Ascending aorta (tissue), 2 donors: Measurements from ENCODE around the gene INPP5A. TPM values are rescaled to one million over a fixed set of nuclear protein-coding genes. Genes with fewer than 3 reads are reported as not detected.

Experiments used
- DNase-seq, 2 donors: peaks; one replicate each; pipeline ENCODE4 v3.0.0-alpha.2; 2019; ENCODE audit warnings: low spot score in 2 of 2
- H3K27ac ChIP-seq, 2 donors: fragments of 200-600 bp; sonication (generic); one replicate each; pipeline ENCODE4 v1.5.1; 2016 to 2017; ENCODE audit warnings: mild to moderate bottlenecking in 1 of 2
- H3K27me3 ChIP-seq: fragments of 200-600 bp; sonication (generic); one replicate; pipeline ENCODE4 v1.5.1; 2017
- H3K36me3 ChIP-seq, 2 donors: fragments of 200-600 bp; sonication (generic); one replicate each; pipeline ENCODE4 v1.5.1; 2016
- H3K4me1 ChIP-seq, 2 donors: fragments of 200-600 bp; sonication (generic); one replicate each; pipeline ENCODE4 v1.5.1; 2016 to 2017; ENCODE audit warnings: mild to moderate bottlenecking in 1 of 2
- H3K4me3 ChIP-seq, 2 donors: fragments of 200-600 bp; sonication (generic); one replicate each; pipeline ENCODE4 v1.5.1; 2016 to 2017; ENCODE audit warnings: mild to moderate bottlenecking in 1 of 2
- H3K9me3 ChIP-seq, 2 donors: fragments of 200-600 bp; sonication (generic); one replicate each; pipeline ENCODE4 v1.5.1; 2016
- intact Hi-C: fragments of 100-400 bp; cut with DNase I; formaldehyde crosslinking; loops from one replicate; pipeline ENCODE4 v1.15.1; 2023
- total RNA-seq: library from RNA; depleted of rRNA; stranded (reverse); fragments of >200 nt; gene quantifications from one replicate; pipeline ENCODE4 v1.1.0, GENCODE V29; 2016
- TF ChIP-seq, protein P1 (sequence below), 3 experiments: fragments of 200-600 bp in 2 of 3; fragments of 450-650 bp in 1 of 3; sonication (generic) in 2 of 3; IDR thresholded peaks; one replicate each; pipeline ENCODE4 v1.5.1; 2016 to 2019; ENCODE audit warnings: antibody characterized with exemption in 3 of 3, mild to moderate bottlenecking in 1 of 3, moderate library complexity in 1 of 3

Gene INPP5A
- total RNA-seq, 1 donor from 2014 or later = 81.2 TPM

DNA sequence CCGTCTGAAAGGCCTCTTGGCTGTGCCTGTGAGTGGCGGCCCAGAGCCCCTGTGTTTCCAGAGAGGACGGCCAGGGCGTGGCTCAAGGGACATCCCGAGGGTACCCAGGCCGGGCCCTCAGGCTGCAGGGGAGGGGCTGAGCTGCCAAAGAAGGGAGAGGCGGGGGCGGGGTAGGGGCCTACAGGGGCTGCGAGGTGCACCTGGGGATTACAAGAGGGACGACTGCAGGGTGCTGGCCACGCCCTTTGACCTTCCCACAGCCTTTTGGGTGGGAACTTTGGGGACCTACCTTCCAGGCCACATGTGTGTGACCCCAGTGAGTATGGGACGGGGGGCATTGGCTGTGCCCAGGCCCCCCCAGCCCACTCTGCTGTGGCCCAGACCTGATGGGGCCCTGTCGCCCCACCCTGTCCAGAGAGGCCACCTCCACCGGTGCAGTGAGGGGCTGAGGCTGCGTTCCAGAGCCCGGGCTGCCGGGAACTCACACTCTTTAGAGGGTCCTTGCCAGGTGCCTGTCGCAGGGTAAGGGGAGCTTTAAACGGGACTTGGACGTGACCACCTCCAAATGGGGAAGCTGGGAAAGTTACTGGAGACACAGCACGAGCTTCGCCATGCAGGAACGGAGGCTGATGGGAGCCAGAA, 267.3 kb downstream of the INPP5A start:
- intact Hi-C loops = no loop called here
- peaks cover 0 to 7% of the 10 kb centered on the region in 2 donors for H3K9me3 ChIP-seq

DNA sequence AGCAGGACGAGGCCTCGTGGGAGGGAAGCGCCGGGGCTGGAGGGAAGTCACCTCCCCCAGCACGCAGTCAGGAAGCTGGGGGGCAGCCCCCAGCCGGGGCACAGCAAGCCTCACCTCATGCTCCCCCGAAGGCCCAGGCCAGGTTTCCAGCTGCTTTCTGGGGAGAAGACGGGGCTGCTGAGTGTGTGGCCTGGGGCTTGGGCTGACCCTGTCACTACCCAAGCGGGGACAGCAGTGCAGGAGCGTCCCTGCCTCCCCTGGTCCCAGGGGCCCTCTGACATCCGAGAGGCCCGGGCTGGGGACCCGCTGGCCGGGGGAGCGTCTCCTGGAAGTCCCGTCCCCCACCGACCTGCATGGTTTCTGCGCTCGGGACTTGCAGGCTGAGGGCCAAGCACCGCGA, 268.0 kb downstream of the INPP5A start:
- no peak for DNase-seq
- H3K4me3 ChIP-seq = no peak overlapping the region
- no peak overlapping the region for H3K27ac ChIP-seq
- intact Hi-C loops = no loop called here
- peaks cover 0 to 7% of the 10 kb centered on the region in 2 donors for H3K9me3 ChIP-seq
- no peaks in the 10 kb centered on the region for H3K4me1 ChIP-seq
- TF ChIP-seq, protein P1, sequence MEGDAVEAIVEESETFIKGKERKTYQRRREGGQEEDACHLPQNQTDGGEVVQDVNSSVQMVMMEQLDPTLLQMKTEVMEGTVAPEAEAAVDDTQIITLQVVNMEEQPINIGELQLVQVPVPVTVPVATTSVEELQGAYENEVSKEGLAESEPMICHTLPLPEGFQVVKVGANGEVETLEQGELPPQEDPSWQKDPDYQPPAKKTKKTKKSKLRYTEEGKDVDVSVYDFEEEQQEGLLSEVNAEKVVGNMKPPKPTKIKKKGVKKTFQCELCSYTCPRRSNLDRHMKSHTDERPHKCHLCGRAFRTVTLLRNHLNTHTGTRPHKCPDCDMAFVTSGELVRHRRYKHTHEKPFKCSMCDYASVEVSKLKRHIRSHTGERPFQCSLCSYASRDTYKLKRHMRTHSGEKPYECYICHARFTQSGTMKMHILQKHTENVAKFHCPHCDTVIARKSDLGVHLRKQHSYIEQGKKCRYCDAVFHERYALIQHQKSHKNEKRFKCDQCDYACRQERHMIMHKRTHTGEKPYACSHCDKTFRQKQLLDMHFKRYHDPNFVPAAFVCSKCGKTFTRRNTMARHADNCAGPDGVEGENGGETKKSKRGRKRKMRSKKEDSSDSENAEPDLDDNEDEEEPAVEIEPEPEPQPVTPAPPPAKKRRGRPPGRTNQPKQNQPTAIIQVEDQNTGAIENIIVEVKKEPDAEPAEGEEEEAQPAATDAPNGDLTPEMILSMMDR (IDR thresholded peaks at IDR 0.05) = no peak
- no peaks in the 10 kb centered on the region for H3K36me3 ChIP-seq
- H3K27me3 ChIP-seq = no peaks in the 10 kb centered on the region

More for the DNA sequence above, 267.3 kb downstream of the INPP5A start:
- no peak for DNase-seq
- Histone ChIP-seq H3K4me1 (no peaks in the 10 kb centered on the region), H3K27me3 (no peaks in the 10 kb centered on the region), H3K4me3 (no peak overlapping the region), H3K27ac (no peak overlapping the region), H3K36me3 (no peaks in the 10 kb centered on the region)
- TF ChIP-seq, protein P1 (IDR thresholded peaks at IDR 0.05) = no peak

DNA sequence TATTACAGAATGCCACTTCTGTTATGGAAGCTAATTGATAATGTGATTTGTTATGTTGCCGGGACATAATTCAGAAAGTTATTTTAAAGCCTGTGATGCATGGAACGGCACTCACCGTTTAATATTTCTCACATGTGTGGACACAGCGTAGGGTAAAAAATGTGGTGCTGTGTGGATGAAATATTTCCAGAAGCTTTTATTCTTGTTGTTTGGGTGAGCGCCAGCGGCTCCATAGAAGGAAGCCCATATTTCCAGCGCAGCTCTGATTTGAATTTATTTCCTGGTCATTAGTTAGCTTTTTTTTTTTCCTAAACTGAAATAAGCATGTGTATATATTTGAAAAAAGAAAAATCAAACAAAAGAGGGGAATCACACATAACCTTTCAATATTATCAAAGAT, 268.5 kb downstream of the INPP5A start:
- Histone ChIP-seq H3K36me3 (no peaks in the 10 kb centered on the region), H3K27ac (no peak overlapping the region), H3K9me3 (peaks cover 0 to 7% of the 10 kb centered on the region in 2 donors), H3K4me1 (no peaks in the 10 kb centered on the region), H3K27me3 (no peaks in the 10 kb centered on the region), H3K4me3 (no peak overlapping the region)
- DNase-seq = no peak
- TF ChIP-seq, protein P1 (IDR thresholded peaks at IDR 0.05) = no peak
- intact Hi-C loops = no loop called here

DNA sequence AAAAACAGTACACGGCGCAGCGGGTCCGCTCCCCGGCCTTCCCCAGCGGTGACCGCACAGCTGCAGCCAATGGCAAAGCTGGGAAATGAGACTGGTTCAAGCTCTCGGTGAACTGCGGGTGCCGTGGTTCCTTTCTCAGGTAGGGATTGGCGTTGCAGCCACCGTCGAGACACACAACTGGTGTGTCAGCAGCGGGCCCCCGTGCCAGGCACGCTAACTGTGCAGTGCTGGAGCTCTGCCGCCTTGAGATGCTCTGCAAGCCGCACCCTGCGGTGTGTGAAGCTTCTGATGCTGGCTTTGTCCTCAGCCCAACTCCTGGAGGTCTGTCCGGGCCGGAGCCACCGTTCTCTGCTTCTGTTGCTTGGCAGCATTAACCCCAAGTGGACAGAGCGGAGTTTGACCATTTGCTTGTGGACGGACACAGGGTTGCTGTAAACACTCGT, 269.0 kb downstream of the INPP5A start:
- Histone ChIP-seq H3K27ac (no peak overlapping the region), H3K27me3 (no peaks in the 10 kb centered on the region), H3K9me3 (peaks cover 0 to 6% of the 10 kb centered on the region in 2 donors), H3K4me1 (no peaks in the 10 kb centered on the region), H3K4me3 (no peak overlapping the region), H3K36me3 (no peaks in the 10 kb centered on the region)
- TF ChIP-seq, protein P1 (IDR thresholded peaks at IDR 0.05) = no peak
- intact Hi-C loops = no loop called here
- DNase-seq = no peak

DNA sequence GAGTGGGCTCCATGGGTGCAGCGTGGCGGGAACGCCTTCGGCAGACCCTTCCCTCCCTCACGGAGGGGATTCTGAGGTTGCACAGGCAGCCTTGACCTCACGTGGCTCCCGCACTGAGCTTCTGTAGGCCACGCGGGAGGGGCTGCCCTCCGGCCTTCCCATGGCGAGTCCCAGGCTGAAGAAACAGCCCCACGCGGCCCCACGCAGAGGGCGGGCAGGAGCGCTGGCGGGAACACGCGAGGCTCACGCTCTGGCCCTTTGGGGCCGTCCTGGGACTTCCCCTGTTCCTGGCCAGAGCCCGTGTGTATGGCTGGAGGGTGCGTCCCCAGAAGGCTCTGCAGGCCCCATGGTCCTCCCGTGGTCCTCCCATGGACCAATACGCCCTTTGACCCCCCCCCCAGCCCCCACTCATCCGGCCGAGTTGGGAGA, 270.0 kb downstream of the INPP5A start:
- no peaks in the 10 kb centered on the region for H3K36me3 ChIP-seq
- no peaks in the 10 kb centered on the region for H3K27me3 ChIP-seq
- no peaks in the 10 kb centered on the region for H3K9me3 ChIP-seq
- intact Hi-C loops = no loop called here
- TF ChIP-seq, protein P1 (IDR thresholded peaks at IDR 0.05) = no peak
- no peak for DNase-seq
- H3K27ac ChIP-seq = no peak overlapping the region
- no peak overlapping the region for H3K4me3 ChIP-seq
- no peaks in the 10 kb centered on the region for H3K4me1 ChIP-seq
